CD4-positive, alpha-beta T cell treated with Interferon alpha-2 for 1 hour (primary cell): Measurements from ENCODE around the gene TOR2A.
A peak's percentile ranks its signal among the peaks of the same experiment; 100 is the strongest.

ENCODE experiments used
- DNase-seq, 2 donors: peaks; one replicate each; pipeline ENCODE4 v3.0.0-alpha.2; 2020 to 2022

Gene TOR2A

GRCh38 chr9:127734747-127735529 lies at the start of gene TOR2A:
Gene TOR2A, minus strand, starts transcription at chr9:127735294. Its CDS starts 24 bp downstream, at chr9:127735270.
- peak; percentile 98 to 99 for DNase-seq

DNA sequence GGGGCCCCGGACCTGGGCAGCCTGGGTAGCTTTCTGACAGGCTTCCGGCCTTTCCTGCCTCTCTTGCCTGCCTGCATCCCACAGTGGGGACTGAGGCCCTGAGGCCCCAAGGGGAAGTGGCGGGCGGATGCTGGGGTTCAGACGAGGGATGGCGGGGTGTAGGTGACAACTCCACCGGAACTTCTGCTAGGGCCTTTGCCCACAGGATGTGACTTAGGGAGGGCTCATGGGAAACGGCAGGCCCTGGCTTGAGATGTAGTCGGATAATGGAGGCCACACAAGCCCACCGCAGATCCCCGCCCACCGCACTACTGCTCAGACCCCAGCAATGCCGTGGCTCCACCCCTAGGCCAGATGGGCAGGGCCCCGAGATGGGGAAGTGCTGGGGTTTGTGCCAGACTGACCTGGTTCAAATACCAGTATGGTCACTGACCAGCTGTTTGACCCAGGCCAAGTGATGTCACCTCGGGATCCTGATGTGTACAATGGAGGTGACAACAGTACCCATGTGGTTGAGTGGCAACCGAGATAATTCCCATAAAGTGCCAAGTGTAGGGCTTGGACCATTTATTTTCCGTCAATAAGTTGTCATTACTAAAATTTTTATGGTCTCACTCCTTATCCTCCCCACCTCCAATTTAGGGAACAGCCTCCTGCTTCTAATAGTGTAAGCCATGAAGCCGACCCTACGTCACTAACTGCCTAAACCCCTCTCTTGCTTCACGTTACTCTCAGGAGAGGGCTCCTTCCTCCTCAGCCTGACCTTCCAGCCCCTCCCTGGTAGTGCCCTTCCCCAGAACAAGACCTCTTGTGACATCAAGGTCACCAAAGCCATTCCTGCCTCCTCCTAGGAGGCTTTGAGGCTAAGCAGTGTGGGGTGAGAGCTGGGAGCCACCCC lies 48.3 kb upstream of the TOR2A start:
- DNase-seq = peak; percentile 82 to 88

DNA sequence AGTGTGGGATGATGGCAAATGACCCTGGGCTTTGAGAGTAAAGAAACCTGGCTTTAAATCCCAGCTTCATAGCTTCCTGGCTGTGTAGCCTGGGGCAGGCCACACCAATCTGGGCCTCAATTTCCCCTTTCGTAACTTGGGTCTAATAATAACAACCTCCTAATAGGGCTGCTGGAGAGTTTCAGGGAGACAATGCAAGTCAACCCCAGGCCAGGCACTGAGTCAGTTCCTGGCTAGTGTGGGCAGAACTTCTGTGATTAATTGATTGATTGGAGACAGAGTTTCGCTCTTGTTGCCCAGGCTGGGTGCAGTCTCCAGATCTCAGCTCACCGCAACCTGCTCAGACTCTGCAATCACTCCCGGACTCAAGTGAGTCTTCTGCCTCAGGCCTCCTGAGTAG lies 46.7 kb upstream of the TOR2A start:
- DNase-seq = no peak

DNA sequence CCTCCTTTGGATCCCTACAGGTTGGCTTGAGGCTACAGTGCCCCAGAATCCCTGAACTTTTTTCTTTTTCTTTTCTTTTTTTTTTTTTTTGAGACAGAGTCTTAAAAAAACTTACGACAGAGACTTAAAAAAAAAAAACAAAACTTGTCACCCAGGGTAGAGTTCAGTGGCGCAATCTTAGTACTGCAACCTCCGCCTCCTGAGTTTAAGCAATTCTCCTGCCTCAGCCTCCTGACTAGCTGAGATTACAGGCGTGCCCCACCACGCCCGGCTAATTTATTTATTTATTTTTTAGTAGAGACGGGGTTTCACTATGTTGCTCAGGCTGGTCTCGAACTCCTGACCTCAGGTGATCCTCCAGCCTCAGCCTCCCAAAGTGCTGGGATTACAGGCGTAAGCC lies 45.8 kb upstream of the TOR2A start:
- peak in 1 of 2 donors; percentile 40 for DNase-seq

GRCh38 chr9:127780126-127780885 lies 45.2 kb upstream of the TOR2A start:
- no peak for DNase-seq

DNA sequence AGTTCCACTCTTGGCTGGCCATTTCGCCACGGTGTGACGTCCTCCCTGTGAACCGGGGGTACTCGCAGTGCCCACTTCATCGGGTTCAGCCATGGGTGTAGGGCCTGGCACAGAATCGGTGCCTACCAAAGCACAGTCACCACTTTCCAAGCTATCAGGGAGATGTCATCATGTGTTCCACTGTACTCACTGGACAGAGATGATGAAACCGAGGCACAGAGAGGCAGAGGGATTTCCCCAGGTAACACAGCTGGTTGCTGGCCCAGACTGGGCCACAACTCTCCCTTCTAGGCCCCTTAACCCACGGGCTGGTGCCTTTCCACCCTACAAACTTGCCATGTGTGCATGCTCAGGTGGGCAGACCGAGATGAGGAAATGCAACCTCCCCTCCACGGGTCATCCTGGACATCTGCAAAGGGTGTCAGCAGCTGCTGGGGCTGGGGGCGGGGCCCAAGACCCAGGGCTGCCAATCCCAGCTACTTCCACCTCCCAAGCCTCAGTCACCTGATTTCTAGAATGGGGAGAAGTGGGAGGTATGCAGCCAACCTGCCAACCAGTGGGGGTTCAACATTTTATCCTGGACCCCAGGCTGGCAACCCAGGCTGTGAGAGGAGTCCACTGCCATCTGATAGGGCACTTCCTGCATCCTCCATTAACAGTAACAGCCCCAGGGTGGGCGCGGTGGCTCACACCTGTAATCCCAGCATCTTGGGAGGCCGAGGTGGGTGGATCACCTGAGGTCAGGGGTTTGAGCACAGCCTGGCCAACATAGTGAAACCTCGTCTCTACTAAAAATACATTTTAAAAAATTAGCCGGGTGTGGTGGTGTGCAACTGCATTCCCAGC lies 44.3 kb upstream of the TOR2A start:
- DNase-seq = peak; percentile 67 to 71

GRCh38 chr9:127778280-127779135 lies 43.4 kb upstream of the TOR2A start, which contains the start of gene SH2D3C:
Gene SH2D3C, minus strand, starts transcription at chr9:127778666. Its CDS starts 39 bp downstream, at chr9:127778627.
- peak; percentile 55 to 60 for DNase-seq

- DNase-seq = peak in 1 of 2 donors; percentile 43
Measured at GRCh38 chr9:127777368-127777980, 42.4 kb upstream of the TOR2A start.

DNA sequence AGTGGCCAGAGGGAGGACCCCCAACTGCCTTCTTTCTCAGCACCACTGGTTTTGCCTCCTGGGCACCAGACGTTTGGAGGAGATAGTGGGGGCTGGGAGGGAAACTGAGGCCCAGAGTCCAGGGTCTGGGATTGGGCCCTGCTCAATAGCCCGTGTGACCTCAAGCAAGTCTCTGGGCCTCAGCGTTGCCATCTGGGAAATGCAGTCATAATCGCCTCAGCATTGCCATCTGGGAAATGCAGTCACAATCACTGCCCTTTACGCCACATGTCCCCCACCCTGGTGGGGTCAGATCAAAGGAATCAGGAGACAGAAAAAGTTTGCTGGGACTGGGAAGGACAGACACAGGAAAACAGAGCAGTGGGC lies 41.8 kb upstream of the TOR2A start:
- no peak for DNase-seq

DNA sequence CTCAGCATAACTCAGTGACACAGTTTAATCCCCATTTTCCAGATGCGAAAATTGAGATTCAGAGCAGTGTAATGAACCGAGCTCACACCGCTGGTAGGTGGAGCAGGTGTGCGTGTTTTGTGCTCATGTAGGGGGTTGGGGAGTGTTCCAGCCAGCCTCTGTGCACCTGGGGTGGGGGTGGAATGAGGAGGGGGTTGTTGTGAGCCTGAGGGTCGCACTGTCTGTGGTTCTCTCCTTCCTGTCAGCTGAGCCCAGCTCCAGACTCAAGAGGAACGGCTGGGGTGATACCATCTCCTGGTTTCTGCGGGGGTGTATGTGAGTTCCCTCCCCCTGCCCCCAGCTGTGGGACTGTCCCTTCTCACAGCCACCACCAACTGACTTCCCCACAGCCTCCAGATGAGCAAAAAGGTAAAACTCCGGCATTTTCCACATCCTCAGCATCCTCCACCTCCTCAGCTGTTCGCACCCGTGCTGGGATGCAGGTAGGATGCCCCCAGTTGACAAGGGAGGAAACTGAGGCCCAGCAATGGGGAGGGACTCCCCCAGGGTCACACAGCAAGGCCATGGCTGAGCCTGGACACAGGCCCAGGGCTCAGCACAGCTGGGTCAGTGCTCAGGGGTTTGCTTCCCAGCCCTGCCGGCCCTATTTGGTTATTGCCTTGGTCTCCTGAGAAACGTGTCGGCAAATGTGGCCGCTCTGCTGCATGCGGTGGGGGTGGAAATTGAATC lies 41.3 kb upstream of the TOR2A start:
- peak; percentile 85 to 87 for DNase-seq

DNA sequence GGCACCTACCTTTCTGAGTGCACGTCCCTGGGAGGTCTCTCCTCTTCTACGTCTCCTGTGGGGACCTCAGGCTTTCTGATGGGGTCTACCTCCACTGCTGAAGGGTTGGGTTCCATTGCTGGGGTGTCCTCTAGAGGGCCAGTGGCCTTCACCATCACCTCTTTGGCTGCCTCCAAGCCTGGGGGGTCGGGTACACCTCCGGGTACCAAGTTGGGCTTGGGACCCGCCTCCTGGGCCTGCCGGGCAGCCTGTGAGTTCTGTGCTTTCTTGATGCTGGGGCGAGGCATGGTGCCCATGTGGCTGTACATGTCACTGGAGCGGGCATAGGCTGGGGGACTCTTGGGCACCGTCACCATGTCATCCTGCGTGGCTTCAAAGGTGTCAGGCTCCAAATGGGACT lies 38.9 kb upstream of the TOR2A start:
- DNase-seq = no peak

- no peak for DNase-seq
Measured at GRCh38 chr9:127773272-127773671, 38.2 kb upstream of the TOR2A start.

GRCh38 chr9:127772603-127773002 lies 37.5 kb upstream of the TOR2A start:
- DNase-seq = no peak

GRCh38 chr9:127771570-127772189 lies 36.6 kb upstream of the TOR2A start:
- DNase-seq = no peak

DNA sequence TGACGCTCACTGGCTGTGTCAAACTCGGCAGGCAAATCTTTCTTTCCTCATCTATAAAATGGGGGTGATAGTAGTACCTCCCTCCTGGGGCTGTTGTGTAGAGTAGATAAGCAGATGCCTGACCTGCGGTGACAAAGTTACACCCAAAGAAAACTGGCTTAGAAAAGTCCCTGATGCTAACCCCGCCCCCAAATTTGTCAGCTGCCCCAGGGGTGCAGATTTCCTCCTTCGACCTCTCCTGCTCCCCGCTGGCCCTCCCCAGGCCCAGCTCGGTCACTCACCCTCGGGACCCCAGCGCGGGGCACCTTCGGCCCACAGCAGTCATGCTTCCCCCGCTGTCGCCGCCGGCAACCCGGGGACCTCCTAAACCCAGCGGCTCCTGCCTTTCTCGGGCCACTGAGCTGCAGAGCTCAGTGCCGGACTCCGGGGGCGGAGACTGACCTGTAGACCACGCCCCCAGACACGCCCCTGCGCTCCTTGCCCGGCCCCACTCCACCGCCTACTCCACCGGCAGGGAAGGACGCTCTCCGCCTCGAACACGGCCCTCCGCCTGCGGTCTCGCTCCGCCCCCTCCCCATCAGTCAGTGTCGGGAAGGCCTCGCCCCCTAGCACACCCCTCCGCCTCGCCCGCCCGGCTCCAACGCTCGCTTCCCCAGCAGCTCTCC lies 35.9 kb upstream of the TOR2A start:
- peak; percentile 97 to 98 for DNase-seq

GRCh38 chr9:127770583-127770904 lies 35.5 kb upstream of the TOR2A start:
- DNase-seq = no peak

DNA sequence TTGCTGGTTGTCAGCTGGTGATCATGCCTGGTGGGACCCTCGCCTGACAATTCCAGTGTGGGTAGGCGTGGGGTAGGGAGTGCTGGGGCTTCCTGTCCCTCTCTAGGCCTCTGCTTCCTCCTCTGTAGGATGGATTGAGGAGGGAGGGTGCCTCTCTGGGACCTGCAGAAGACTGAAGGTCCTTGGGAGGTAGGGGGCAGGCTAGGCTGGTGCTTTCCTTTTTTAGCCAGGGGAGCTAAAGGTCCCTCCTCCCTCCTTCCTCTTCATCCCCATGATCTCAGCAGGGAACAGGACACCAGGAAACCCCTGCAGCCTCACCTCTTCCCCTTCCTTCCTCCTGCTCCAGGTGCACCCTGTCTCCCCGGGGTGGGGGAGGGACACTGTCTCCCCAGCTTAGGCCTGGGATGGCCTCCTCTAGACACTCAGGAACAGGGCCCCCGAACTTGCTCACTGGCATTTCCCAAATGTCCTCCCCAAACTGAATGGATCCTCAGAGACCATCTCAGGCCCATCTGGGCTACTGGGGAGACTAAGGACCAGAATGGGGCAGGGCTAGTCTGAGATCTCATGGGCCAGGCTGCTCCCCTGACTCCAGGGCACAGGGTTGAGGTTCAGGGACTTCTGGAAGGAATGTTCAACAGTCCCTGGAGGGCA lies 35.0 kb upstream of the TOR2A start:
- no peak for DNase-seq

GRCh38 chr9:127769101-127769500 lies 34.0 kb upstream of the TOR2A start:
- DNase-seq = no peak
